Transverse colon (tissue), 4 donors: ENCODE measurements around the gene NDEL1. TPM values are rescaled to one million over a fixed set of nuclear protein-coding genes. Genes with fewer than 3 reads are reported as not detected.

Source experiments
- DNase-seq: peaks from one replicate; pipeline ENCODE4 v3.0.0-alpha.2; 2019
- H3K27ac ChIP-seq, 4 donors: fragments of 200-600 bp; sonication (generic); 2 replicates each; pipeline ENCODE4 v1.5.1; 2016 to 2018; ENCODE audit warnings: inconsistent platforms in 4 of 4
- H3K27me3 ChIP-seq: fragments of 200-600 bp; sonication (generic); 2 replicates; pipeline ENCODE4 v1.5.1; 2017; ENCODE audit warnings: inconsistent platforms
- H3K36me3 ChIP-seq, 4 donors: fragments of 200-600 bp; sonication (generic); 2 replicates each; pipeline ENCODE4 v1.5.1; 2017 to 2019; ENCODE audit warnings: inconsistent platforms in 4 of 4
- H3K4me1 ChIP-seq, 4 donors: fragments of 200-600 bp; sonication (generic); 2 replicates each; pipeline ENCODE4 v1.5.1; 2017 to 2020; ENCODE audit warnings: inconsistent platforms in 4 of 4
- H3K4me3 ChIP-seq, 4 donors: fragments of 200-600 bp; sonication (generic); 1 replicate in 1 of 4; 2 replicates in 3 of 4; pipeline versions ENCODE4 v1.5.1 to v1.6.1; 2017 to 2019; ENCODE audit warnings: inconsistent platforms in 4 of 4
- H3K9me3 ChIP-seq, 2 donors: fragments of 200-600 bp; sonication (generic); 2 replicates each; pipeline ENCODE4 v1.5.1; 2017 to 2019; ENCODE audit warnings: inconsistent platforms in 2 of 2
- EP300 ChIP-seq: sonication (generic); formaldehyde crosslinking; IDR thresholded peaks from one replicate; pipeline ENCODE4 v1.6.1; 2017; ENCODE audit warnings: antibody characterized with exemption, low read depth
- POLR2A ChIP-seq: fragments of 450-650 bp; IDR thresholded peaks from one replicate; pipeline ENCODE4 v1.6.1; 2016; ENCODE audit warnings: antibody characterized with exemption, mild to moderate bottlenecking, moderate library complexity
- POLR2AphosphoS5 ChIP-seq, 3 donors: sonication (generic); formaldehyde crosslinking; IDR thresholded peaks; one replicate each; pipeline ENCODE4 v1.6.1; 2016; ENCODE audit warnings: antibody characterized with exemption in 3 of 3
- WGBS, 2 donors: methylation state at CpG; one replicate each; pipeline ENCODE4 v1.1.5; 2018; ENCODE audit warnings: low coverage in 1 of 2; 5-methylcytosine and 5-hydroxymethylcytosine counted together
- in situ Hi-C, 4 donors: fragments of 200-750 bp; cut with MboI; loops; one replicate each; pipeline versions ENCODE4 v1.15.0 to v1.15.1; 2017; ENCODE audit warnings: low sequenced_read_pairs in 3 of 4, low pct_ligation_motif_present in 1 of 4, low pct_unique_long_range_greater_than_20kb in 1 of 4
- intact Hi-C: fragments of 100-400 bp; cut with DNase I; formaldehyde crosslinking; loops from one replicate; pipeline ENCODE4 v1.15.1; 2023; ENCODE audit warnings: low total_unique reads
- total RNA-seq, 4 donors: library from RNA; depleted of rRNA; stranded (reverse); fragments of >200 nt; gene quantifications; one replicate each; pipeline ENCODE4 v1.1.0, GENCODE V29; 2016
- TF ChIP-seq, protein P1 (sequence below), 5 experiments: fragments of 200-600 bp in 3 of 5; fragments of 450-650 bp in 2 of 5; sonication (generic) in 3 of 5; IDR thresholded peaks; 1 replicate in 2 of 5; 2 replicates in 3 of 5; pipeline ENCODE4 v1.5.1; 2016 to 2017; ENCODE audit warnings: antibody characterized with exemption in 5 of 5, inconsistent platforms in 3 of 5, mild to moderate bottlenecking in 2 of 5, moderate library complexity in 1 of 5

NDEL1 gene
- total RNA-seq, 4 donors from 2014 or later = 28.3 to 82.4 (median 77.2) TPM

DNA sequence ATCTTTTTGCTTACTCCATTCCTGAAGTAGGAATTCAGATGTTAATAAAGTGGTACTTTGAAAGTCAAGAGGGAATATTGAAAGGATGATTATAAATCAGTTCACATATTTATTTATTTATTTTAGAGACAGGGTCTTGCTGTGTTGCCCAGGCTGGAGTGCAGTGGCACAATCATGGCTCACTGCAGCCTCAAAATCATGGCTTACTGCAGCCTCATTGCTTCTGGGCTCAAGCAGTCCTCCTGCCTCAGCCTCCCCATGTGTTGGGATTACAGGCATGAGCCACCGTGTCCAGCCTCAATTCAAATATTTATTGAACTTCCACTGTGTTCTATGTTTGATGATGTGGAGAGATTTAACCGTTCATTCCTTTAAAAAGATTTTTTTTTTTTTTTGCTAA lies 6.6 kb downstream of the NDEL1 start:
- no peaks in the 10 kb centered on the region for H3K27me3 ChIP-seq
- H3K27ac ChIP-seq = no peak overlapping the region
- H3K4me3 ChIP-seq = no peak overlapping the region
- no peaks in the 10 kb centered on the region for H3K9me3 ChIP-seq
- no peak for DNase-seq
- TF ChIP-seq POLR2A (no peak), POLR2AphosphoS5 (IDR thresholded peaks at IDR 0.05) (no peak), EP300 (no peak)
- TF ChIP-seq, protein P1, sequence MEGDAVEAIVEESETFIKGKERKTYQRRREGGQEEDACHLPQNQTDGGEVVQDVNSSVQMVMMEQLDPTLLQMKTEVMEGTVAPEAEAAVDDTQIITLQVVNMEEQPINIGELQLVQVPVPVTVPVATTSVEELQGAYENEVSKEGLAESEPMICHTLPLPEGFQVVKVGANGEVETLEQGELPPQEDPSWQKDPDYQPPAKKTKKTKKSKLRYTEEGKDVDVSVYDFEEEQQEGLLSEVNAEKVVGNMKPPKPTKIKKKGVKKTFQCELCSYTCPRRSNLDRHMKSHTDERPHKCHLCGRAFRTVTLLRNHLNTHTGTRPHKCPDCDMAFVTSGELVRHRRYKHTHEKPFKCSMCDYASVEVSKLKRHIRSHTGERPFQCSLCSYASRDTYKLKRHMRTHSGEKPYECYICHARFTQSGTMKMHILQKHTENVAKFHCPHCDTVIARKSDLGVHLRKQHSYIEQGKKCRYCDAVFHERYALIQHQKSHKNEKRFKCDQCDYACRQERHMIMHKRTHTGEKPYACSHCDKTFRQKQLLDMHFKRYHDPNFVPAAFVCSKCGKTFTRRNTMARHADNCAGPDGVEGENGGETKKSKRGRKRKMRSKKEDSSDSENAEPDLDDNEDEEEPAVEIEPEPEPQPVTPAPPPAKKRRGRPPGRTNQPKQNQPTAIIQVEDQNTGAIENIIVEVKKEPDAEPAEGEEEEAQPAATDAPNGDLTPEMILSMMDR (IDR thresholded peaks at IDR 0.05) = no peak
- in situ Hi-C loops = no loop called here
- intact Hi-C loops = no loop called here
- H3K36me3 ChIP-seq = peaks cover 0 to 30% (median 11%) of the 10 kb centered on the region in 4 donors
- H3K4me1 ChIP-seq = peaks cover 6 to 25% (median 12%) of the 10 kb centered on the region in 4 donors
- 93 to 95% methylated on average over 2 of the region's 2 CpGs for WGBS, 2 donors

DNA sequence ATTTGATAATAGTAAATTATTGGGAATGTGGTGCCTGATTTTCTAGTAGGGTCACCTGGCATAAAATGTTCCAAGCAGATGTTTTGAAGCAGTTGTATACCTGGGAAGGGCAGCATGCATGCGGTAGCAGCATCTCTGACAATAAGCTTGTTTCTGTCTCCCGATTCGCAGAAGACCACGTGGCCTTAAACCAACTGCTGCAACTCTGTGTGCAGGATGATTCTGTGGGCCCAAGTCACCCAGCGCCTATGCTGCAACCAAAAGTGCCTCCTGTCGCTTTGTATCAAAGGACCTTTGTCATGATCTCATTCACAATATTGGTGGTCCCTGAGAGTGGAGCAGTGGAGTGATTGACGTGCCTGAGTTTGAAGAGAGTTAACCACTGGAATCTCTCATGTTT lies 8.1 kb downstream of the NDEL1 start:
- Histone ChIP-seq H3K27ac (no peak overlapping the region), H3K4me1 (peaks cover 0 to 12% (median 2%) of the 10 kb centered on the region in 4 donors), H3K9me3 (no peaks in the 10 kb centered on the region), H3K36me3 (peaks cover 0 to 45% (median 17%) of the 10 kb centered on the region in 4 donors), H3K27me3 (no peaks in the 10 kb centered on the region), H3K4me3 (no peak overlapping the region)
- TF ChIP-seq EP300 = no peak
- no peak for TF ChIP-seq POLR2A
- TF ChIP-seq, protein P1 (IDR thresholded peaks at IDR 0.05) = no peak
- no peak for TF ChIP-seq POLR2AphosphoS5 (IDR thresholded peaks at IDR 0.05)
- in situ Hi-C loops (no loop called here), intact Hi-C loops (no loop called here)
- DNase-seq = no peak
- 93% methylated on average over 7 of the region's 7 CpGs; no CpG with 5 or more reads in 1 of the 2 donors for WGBS, 2 donors

DNA sequence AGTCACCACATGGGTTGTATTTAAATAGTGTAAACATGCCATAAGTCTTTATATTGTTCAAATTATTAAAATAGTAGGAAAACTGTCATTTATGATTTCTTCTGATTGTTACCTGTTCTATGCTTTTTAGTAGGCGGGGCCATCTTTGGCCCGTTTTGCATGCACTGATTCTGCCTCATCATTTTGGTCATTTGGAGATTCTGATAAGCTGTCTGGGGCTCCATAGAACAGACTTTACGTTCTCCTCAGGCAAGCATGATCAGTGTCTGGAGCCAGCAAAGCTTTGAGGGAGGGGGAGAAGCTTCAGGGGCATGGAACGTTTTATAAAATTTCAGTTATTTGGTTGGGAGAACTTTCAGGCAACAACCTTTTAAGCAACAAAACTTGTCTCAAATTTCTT lies 8.8 kb downstream of the NDEL1 start:
- H3K36me3 ChIP-seq = peaks cover 0 to 52% (median 21%) of the 10 kb centered on the region in 4 donors

DNA sequence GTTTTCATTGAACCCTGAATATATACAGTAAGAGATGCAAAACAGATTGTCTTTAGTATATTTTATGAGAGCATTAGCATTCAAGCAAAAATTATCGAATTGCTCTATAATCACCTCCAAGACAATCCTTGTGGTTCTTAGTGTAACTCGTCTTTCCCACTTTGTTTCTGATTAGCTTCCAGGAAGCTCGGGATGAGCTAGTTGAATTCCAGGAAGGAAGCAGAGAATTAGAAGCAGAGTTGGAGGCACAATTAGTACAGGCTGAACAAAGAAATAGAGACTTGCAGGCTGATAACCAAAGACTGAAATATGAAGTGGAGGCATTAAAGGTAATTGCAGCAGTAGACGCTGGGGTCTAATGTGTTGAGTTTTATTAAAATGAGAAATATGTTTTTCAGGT lies 9.9 kb downstream of the NDEL1 start:
- Histone ChIP-seq H3K27me3 (no peaks in the 10 kb centered on the region), H3K27ac (no peak overlapping the region), H3K4me3 (no peak overlapping the region), H3K4me1 (peaks cover 0 to 12% (median 2%) of the 10 kb centered on the region in 4 donors), H3K9me3 (no peaks in the 10 kb centered on the region), H3K36me3 (peaks cover 0 to 59% (median 23%) of the 10 kb centered on the region in 4 donors)
- intact Hi-C loops (no loop called here), in situ Hi-C loops (no loop called here)
- TF ChIP-seq EP300 (no peak), POLR2A (no peak), POLR2AphosphoS5 (IDR thresholded peaks at IDR 0.05) (no peak)
- no peak for DNase-seq
- 82% methylated on average over 4 of the region's 4 CpGs for WGBS, 2 donors

More for the DNA sequence above, 8.8 kb downstream of the NDEL1 start:
- TF ChIP-seq POLR2A (no peak), EP300 (no peak), POLR2AphosphoS5 (IDR thresholded peaks at IDR 0.05) (no peak)
- TF ChIP-seq, protein P1 (IDR thresholded peaks at IDR 0.05) = no peak
- H3K4me3 ChIP-seq = no peak overlapping the region
- DNase-seq = no peak
- intact Hi-C loops (no loop called here), in situ Hi-C loops (no loop called here)
- no peak overlapping the region for H3K27ac ChIP-seq
- no peaks in the 10 kb centered on the region for H3K9me3 ChIP-seq
- H3K4me1 ChIP-seq = peaks cover 0 to 12% (median 2%) of the 10 kb centered on the region in 4 donors
- H3K27me3 ChIP-seq = no peaks in the 10 kb centered on the region
- WGBS, 2 donors = 80 to 85% methylated on average over 4 of the region's 4 CpGs

DNA sequence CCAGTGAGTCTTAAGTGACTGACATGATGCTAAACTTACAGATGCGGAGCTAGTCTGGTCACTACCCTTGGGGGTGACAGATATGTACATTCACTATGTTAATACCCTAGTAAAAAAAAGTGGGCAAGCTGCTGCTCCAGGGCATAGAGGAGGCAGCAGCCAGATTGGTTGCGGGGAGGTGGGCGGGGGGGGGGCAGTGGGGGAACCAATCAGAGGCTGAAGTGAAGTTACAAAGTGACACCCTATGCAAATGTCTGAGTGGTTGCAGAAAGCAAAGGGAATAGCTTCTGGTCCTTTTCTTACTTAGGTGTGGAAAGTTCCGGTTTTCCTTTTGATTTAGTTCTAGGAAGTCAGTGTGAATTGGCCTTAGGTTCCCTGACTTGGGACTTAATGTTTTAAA lies 12.1 kb downstream of the NDEL1 start:
- Histone ChIP-seq H3K27ac (no peak overlapping the region), H3K4me3 (no peak overlapping the region), H3K27me3 (no peaks in the 10 kb centered on the region), H3K36me3 (peaks cover 0 to 79% (median 28%) of the 10 kb centered on the region in 4 donors), H3K4me1 (no peaks in the 10 kb centered on the region), H3K9me3 (no peaks in the 10 kb centered on the region)
- 90% methylated on average over 2 to 4 of the region's 4 CpGs for WGBS, 2 donors
- TF ChIP-seq EP300 (no peak), POLR2A (no peak), POLR2AphosphoS5 (IDR thresholded peaks at IDR 0.05) (no peak)
- TF ChIP-seq, protein P1 (IDR thresholded peaks at IDR 0.05) = no peak
- no peak for DNase-seq
- intact Hi-C loops (no loop called here), in situ Hi-C loops (no loop called here)
